Measurements from ENCODE around the gene ENPP3. TPM values are rescaled to one million over a fixed set of nuclear protein-coding genes. Genes with fewer than 3 reads are reported as not detected.

ENPP3 gene
- total RNA-seq, 2 experiments from 2014 or later = 0.11 to 0.47 TPM

GRCh38 chr6:131795366-131795765, 158.3 kb downstream of the ENPP3 start:
- no peak overlapping the region for H3K27ac Mint-ChIP-seq
- H3K9me3 Mint-ChIP-seq (ENCODE audit: insufficient read depth) = peaks cover 8% of the 10 kb centered on the region
- no peak for ATAC-seq
- H3K4me3 Mint-ChIP-seq = no peak overlapping the region
- DNase-seq = no peak
- no peaks in the 10 kb centered on the region for H3K36me3 Mint-ChIP-seq (ENCODE audit: low read depth)
- POLR2A ChIA-PET = no interaction called here
- H3K27me3 Mint-ChIP-seq (ENCODE audit: low read depth) = peaks cover 25% of the 10 kb centered on the region
- CTCF ChIA-PET = no interaction called here
- H3K4me1 Mint-ChIP-seq (ENCODE audit: low read depth) = peaks cover 9% of the 10 kb centered on the region

Small RNA genes within 50 kb of the gene (microRNA-seq; reads per million reads assigned to microRNA genes)
- not detected for gene MIR548H5

Other genes with a start within 250 kb of the ENPP3 start
- not detected for gene ARG1, start 64.1 kb upstream of the ENPP3 start, total RNA-seq
- gene MED23, start 9.1 kb upstream of the ENPP3 start, total RNA-seq = 10 to 100 TPM; 26.1 to 27.8 TPM
- gene OR2A4, start 64.1 kb downstream of the ENPP3 start, total RNA-seq = not detected
- gene CTAGE9, start 73.7 kb downstream of the ENPP3 start, total RNA-seq = not detected
- gene ENPP1, start 170.7 kb downstream of the ENPP3 start, total RNA-seq = under 1 TPM; 0.29 to 0.50 TPM

All from activated CD8-positive, alpha-beta T cell treated with anti-CD3 and anti-CD28 coated beads, Interleukin-2, amount 10 ng/mL, durations not matched to agents 7 days and 5 days (primary cell).